ENCODE measurements around the gene RBM38.

RBM38 gene

GRCh38 chr20:57392512-57393271 is 1.5 kb downstream of the RBM38 start:
- H3K27ac ChIP-seq, result no peak overlapping the region
- TF ChIP-seq CTCF (IDR thresholded peaks at IDR 0.05), result no peak
- TF ChIP-seq ZFX (IDR thresholded peaks at IDR 0.05; ENCODE audit: borderline replicate concordance), result no peak

- H3K27ac ChIP-seq, result no peak overlapping the region
- TF ChIP-seq ZFX (IDR thresholded peaks at IDR 0.05; ENCODE audit: borderline replicate concordance), result no peak
- no peak for TF ChIP-seq CTCF (IDR thresholded peaks at IDR 0.05)
Observed at GRCh38 chr20:57393321-57394120, 2.3 kb downstream of the RBM38 start.

GRCh38 chr20:57394121-57395082 is 3.2 kb downstream of the RBM38 start:
- H3K27ac ChIP-seq, result no peak overlapping the region

GRCh38 chr20:57395111-57395966 is 4.1 kb downstream of the RBM38 start:
- TF ChIP-seq ZFX (IDR thresholded peaks at IDR 0.05; ENCODE audit: borderline replicate concordance) (no peak), CTCF (IDR thresholded peaks at IDR 0.05) (no peak)
- H3K27ac ChIP-seq, result no peak overlapping the region

More at GRCh38 chr20:57394121-57395082, 3.2 kb downstream of the RBM38 start:
- TF ChIP-seq CTCF (IDR thresholded peaks at IDR 0.05), result no peak
- TF ChIP-seq ZFX (IDR thresholded peaks at IDR 0.05; ENCODE audit: borderline replicate concordance), result no peak

- H3K27ac ChIP-seq, result no peak overlapping the region
Observed at GRCh38 chr20:57396212-57396983, 5.2 kb downstream of the RBM38 start.

More at GRCh38 chr20:57396212-57396983, 5.2 kb downstream of the RBM38 start:
- TF ChIP-seq ZFX (IDR thresholded peaks at IDR 0.05; ENCODE audit: borderline replicate concordance) (no peak), CTCF (IDR thresholded peaks at IDR 0.05) (no peak)

All from 22Rv1 (cell line).